ENCODE data around the gene EEPD1.
"Not testable (repeated sequence)": the region's sequence is repeated elsewhere in the genome, so short reads cannot be mapped to it uniquely, and the experiment has no call there.

The EEPD1 gene

DNA sequence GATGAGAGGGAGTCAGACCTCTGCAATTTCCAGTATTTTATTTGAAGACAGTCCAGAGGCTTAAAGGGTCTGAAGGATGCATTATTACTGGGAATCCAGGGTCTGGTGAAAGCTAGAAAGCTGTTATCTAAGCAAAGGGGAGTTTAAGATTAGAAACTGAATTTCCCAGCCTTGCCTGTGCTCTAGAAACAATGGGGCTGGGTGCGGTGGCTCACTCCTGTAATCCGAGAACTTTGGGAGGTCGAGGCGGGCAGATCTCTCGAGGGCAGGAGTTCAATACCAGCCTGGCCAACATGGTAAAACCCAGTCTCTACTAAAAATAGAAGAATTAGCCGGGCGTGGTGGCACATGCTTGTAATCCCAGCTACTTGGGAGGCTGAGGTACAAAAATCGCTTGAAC lies 165.1 kb downstream of the EEPD1 start:
- POLR2A ChIA-PET: no interaction called here
- no peak for DNase-seq (ENCODE audit: extremely low spot score)
- CTCF ChIA-PET: interaction anchor here (0.6 to 3.2 kb wide), 8 partner anchors 11 to 333 kb away, joined by 3 to 15 read pairs (median 3); no protein-coding TSS in a partner anchor
- TF ChIP-seq, protein P1, sequence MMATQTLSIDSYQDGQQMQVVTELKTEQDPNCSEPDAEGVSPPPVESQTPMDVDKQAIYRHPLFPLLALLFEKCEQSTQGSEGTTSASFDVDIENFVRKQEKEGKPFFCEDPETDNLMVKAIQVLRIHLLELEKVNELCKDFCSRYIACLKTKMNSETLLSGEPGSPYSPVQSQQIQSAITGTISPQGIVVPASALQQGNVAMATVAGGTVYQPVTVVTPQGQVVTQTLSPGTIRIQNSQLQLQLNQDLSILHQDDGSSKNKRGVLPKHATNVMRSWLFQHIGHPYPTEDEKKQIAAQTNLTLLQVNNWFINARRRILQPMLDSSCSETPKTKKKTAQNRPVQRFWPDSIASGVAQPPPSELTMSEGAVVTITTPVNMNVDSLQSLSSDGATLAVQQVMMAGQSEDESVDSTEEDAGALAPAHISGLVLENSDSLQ (IDR thresholded peaks at IDR 0.05): no peak
- no peak for TF ChIP-seq HDGF (IDR thresholded peaks at IDR 0.05; ENCODE audit: borderline replicate concordance)
- TF ChIP-seq FOXA1 (IDR thresholded peaks at IDR 0.05): no peak
- no peak for TF ChIP-seq ARNT (IDR thresholded peaks at IDR 0.05)
- no peak for TF ChIP-seq LEF1 (IDR thresholded peaks at IDR 0.05; ENCODE audit: borderline replicate concordance)
- no peak for TF ChIP-seq ZNF384 (IDR thresholded peaks at IDR 0.05)
- TF ChIP-seq FOXM1 (IDR thresholded peaks at IDR 0.05; ENCODE audit: borderline replicate concordance): no peak
- no peak for TF ChIP-seq NFRKB (IDR thresholded peaks at IDR 0.05)
- no peak for TF ChIP-seq FOXK2 (IDR thresholded peaks at IDR 0.05)

DNA sequence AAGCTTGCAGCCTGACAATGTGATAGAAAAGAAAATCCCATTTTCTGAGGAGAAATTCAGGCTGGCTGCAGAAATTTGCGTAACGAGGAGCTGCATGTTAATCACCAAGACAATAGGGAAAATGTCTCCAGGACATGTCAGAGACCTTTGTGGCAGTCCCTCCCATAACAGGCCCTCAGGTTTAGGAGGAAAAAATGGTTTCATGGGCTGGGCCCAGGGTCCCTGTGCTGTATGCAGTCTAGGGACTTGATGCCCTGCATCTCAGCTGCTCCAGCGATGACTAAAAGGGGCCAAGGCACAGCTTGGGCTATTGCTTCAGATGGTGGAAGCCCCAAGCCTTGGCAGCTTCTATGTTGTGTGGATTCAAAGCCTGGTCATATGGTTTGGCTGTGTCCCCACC lies 168.2 kb downstream of the EEPD1 start:
- DNase-seq (ENCODE audit: extremely low spot score): not testable (repeated sequence)
- CTCF ChIA-PET: interaction anchor here (0.5 to 0.6 kb wide), 2 partner anchors 48 to 259 kb away, joined by 3 read pairs; no protein-coding TSS in a partner anchor

DNA sequence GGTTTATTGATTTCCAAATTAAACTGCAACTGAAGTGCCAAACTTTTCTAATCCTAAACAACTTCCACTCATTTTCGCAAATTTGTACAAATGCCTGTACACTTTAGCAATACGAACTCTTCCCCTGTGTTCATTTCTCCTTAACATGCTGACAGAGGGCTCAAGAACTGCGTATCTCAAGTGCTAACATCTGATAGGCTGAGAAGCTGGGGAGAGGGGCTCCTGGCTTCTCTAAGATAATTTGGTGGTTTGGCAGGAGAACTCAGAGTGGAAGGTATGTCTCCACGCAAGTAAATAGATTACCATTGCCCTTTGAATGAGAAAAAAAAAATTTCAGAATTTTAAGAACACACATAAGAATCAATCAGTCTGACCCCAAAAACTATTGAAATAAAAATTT lies 183.3 kb downstream of the EEPD1 start:
- POLR2A ChIA-PET: no interaction called here
- DNase-seq (ENCODE audit: extremely low spot score): no peak
- TF ChIP-seq CTBP1 (IDR thresholded peaks at IDR 0.05; ENCODE audit: borderline replicate concordance) (no peak), FOXA1 (IDR thresholded peaks at IDR 0.05) (no peak), NFRKB (IDR thresholded peaks at IDR 0.05) (no peak), HDGF (IDR thresholded peaks at IDR 0.05; ENCODE audit: borderline replicate concordance) (no peak), L3MBTL2 (conservative IDR thresholded peaks at IDR 0.05) (no peak), SP1 (IDR thresholded peaks at IDR 0.05) (no peak), ZNF384 (IDR thresholded peaks at IDR 0.05) (no peak), FOXK2 (IDR thresholded peaks at IDR 0.05) (no peak), BHLHE40 (IDR thresholded peaks at IDR 0.05; ENCODE audit: borderline replicate concordance) (no peak), ELF4 (IDR thresholded peaks at IDR 0.05) (no peak), LEF1 (IDR thresholded peaks at IDR 0.05; ENCODE audit: borderline replicate concordance) (no peak), FOXM1 (IDR thresholded peaks at IDR 0.05; ENCODE audit: borderline replicate concordance) (no peak), SUZ12 (IDR thresholded peaks at IDR 0.05) (no peak), ARNT (IDR thresholded peaks at IDR 0.05) (no peak), TARDBP (IDR thresholded peaks at IDR 0.05) (no peak)
- TF ChIP-seq, protein P1 (IDR thresholded peaks at IDR 0.05): no peak
- CTCF ChIA-PET: interaction anchor here (1.8 kb wide), 1 partner anchor 17 kb away, joined by 4 read pairs; no protein-coding TSS in a partner anchor

More for the DNA sequence above, 168.2 kb downstream of the EEPD1 start:
- POLR2A ChIA-PET: not testable (repeated sequence)

DNA sequence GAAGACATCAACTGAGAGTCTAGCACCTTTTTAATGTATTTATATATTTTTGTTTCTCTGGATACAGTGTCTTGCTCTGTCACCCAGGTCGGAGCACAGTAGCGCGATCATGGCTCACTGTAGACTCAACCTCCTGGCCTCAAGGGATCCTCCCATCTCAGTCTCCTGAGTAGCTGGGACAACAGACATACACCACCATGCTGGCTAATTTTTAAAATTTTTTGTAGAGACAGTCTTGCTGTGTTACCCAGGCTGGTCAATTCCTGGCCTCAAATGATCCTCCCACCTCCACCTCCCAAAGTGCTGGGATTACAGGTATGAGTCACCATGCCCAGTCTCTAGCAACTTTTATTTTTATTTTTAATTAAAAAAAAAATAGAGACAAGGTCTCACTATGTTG lies 185.2 kb downstream of the EEPD1 start:
- DNase-seq (ENCODE audit: extremely low spot score): no peak
- CTCF ChIA-PET: no interaction called here
- TF ChIP-seq, protein P1 (IDR thresholded peaks at IDR 0.05): no peak
- TF ChIP-seq BHLHE40 (IDR thresholded peaks at IDR 0.05; ENCODE audit: borderline replicate concordance) (no peak), FOXA1 (IDR thresholded peaks at IDR 0.05) (no peak), TARDBP (IDR thresholded peaks at IDR 0.05) (no peak), FOXK2 (IDR thresholded peaks at IDR 0.05) (no peak), ZNF384 (IDR thresholded peaks at IDR 0.05) (no peak), ELF4 (IDR thresholded peaks at IDR 0.05) (no peak), L3MBTL2 (conservative IDR thresholded peaks at IDR 0.05) (no peak), NFRKB (IDR thresholded peaks at IDR 0.05) (no peak), ARNT (IDR thresholded peaks at IDR 0.05) (no peak), SP1 (IDR thresholded peaks at IDR 0.05) (no peak), CTBP1 (IDR thresholded peaks at IDR 0.05; ENCODE audit: borderline replicate concordance) (no peak), HDGF (IDR thresholded peaks at IDR 0.05; ENCODE audit: borderline replicate concordance) (no peak), LEF1 (IDR thresholded peaks at IDR 0.05; ENCODE audit: borderline replicate concordance) (no peak)
- POLR2A ChIA-PET: no interaction called here

DNA sequence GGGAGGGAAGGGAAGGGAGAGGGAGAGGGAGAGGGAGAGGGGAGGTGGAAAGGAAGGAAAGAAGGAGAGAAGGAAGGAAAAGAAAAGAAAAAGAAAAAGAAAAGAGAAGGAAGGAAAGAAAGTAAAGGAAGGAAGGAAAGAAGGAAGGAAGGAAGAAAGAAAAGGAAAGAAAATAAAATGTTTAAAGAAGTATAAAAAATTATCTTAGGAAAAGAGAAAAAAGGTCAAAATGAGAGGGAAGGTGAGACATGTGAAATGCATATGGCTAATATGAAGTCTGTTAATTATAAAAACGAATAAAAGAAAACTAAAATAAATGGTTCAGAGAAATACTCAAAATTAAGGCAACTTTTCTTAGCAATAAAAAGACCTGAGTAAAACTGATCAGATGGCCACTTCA lies 190.5 kb downstream of the EEPD1 start:
- CTCF ChIA-PET: no interaction called here

More for the DNA sequence above, 190.5 kb downstream of the EEPD1 start:
- no peak for DNase-seq (ENCODE audit: extremely low spot score)
- TF ChIP-seq ELF4 (IDR thresholded peaks at IDR 0.05) (no peak), CTBP1 (IDR thresholded peaks at IDR 0.05; ENCODE audit: borderline replicate concordance) (no peak), NFRKB (IDR thresholded peaks at IDR 0.05) (no peak), ARNT (IDR thresholded peaks at IDR 0.05) (no peak), ZNF384 (IDR thresholded peaks at IDR 0.05) (no peak), FOXK2 (IDR thresholded peaks at IDR 0.05) (no peak), BHLHE40 (IDR thresholded peaks at IDR 0.05; ENCODE audit: borderline replicate concordance) (no peak), FOXA1 (IDR thresholded peaks at IDR 0.05) (no peak), HDGF (IDR thresholded peaks at IDR 0.05; ENCODE audit: borderline replicate concordance) (no peak), LEF1 (IDR thresholded peaks at IDR 0.05; ENCODE audit: borderline replicate concordance) (no peak), SP1 (IDR thresholded peaks at IDR 0.05) (no peak), SUZ12 (IDR thresholded peaks at IDR 0.05) (no peak), L3MBTL2 (conservative IDR thresholded peaks at IDR 0.05) (no peak), TARDBP (IDR thresholded peaks at IDR 0.05) (no peak), FOXM1 (IDR thresholded peaks at IDR 0.05; ENCODE audit: borderline replicate concordance) (no peak)
- TF ChIP-seq, protein P1 (IDR thresholded peaks at IDR 0.05): no peak
- POLR2A ChIA-PET: no interaction called here

All from HEK293T (cell line).